ENCODE measurements around the gene EXOC6B. TPM values are rescaled to one million over a fixed set of nuclear protein-coding genes. Genes with fewer than 3 reads are reported as not detected.

EXOC6B gene
- total and polyA plus RNA-seq, 2 of the 8 experiments (the other 6 are each of a cell fraction or from before 2014, with no cell fraction given), result 13.5 to 33.0 TPM

GRCh38 chr2:72191441-72191840 is 634.4 kb downstream of the EXOC6B start (continued):
- no peak for TF ChIP-seq ATF3 (IDR thresholded peaks at IDR 0.05; ENCODE audit: insufficient read depth, low read depth, low read length)
